BJ (cell line): ENCODE measurements around the gene PLS3. TPM values are rescaled to one million over a fixed set of nuclear protein-coding genes. Genes with fewer than 3 reads are reported as not detected.

Experiments
- CTCF ChIA-PET: fragments of 350-600 bp; formaldehyde crosslinking; extraction: SDS; loops from one replicate; lab custom pipeline; 2021; ENCODE audit warnings: antibody characterized with exemption, inconsistent platforms; lab: Yijun Ruan, JAX
- POLR2A ChIA-PET: fragments of 300-600 bp; sonication (Branson Sonifier 250); formaldehyde crosslinking; extraction: SDS; loops from one replicate; lab custom pipeline; 2021; ENCODE audit warnings: antibody characterized with exemption; lab: Charles Lee
- DNase-seq: peaks from one replicate; pipeline ENCODE4 v3.0.0-alpha.2; 2011; ENCODE audit warnings: low read depth
- H3K27me3 ChIP-seq: 2 replicates; pipeline ENCODE4 v1.6.0; 2011; ENCODE audit warnings: low read length; ENCODE audit not compliant: control insufficient read depth, insufficient read depth
- H3K36me3 ChIP-seq: 2 replicates; pipeline ENCODE4 v1.5.1; 2011; ENCODE audit warnings: low read length; ENCODE audit not compliant: control insufficient read depth, insufficient read depth
- H3K4me3 ChIP-seq: 2 replicates; pipeline ENCODE4 v1.5.1; 2011; ENCODE audit warnings: low read depth, mild to moderate bottlenecking, control low read depth, low read length
- CTCF ChIP-seq: IDR thresholded peaks from 2 replicates; pipeline ENCODE4 v1.5.1; 2011; ENCODE audit warnings: low read depth, mild to moderate bottlenecking, control low read depth, inconsistent platforms, low read length, moderate library complexity; ENCODE audit not compliant: insufficient read depth
- polyA plus RNA-seq: library from polyadenylated mRNA; depleted of rRNA; stranded (reverse); fragments of >200 nt; gene quantifications from 2 replicates; pipeline ENCODE4 v1.2.3, GENCODE V29; 2011

Gene PLS3
- polyA plus RNA-seq, 1 experiment, result 67.7 TPM

- no peaks in the 10 kb centered on the region for H3K36me3 ChIP-seq
- no peak for TF ChIP-seq CTCF
- no peak overlapping the region for H3K4me3 ChIP-seq
- no peak for DNase-seq
- no peaks in the 10 kb centered on the region for H3K27me3 ChIP-seq
- ChIA-PET POLR2A (no interaction called here), CTCF (no interaction called here)
Observed at GRCh38 chrX:115579327-115579726, 18.4 kb downstream of the PLS3 start.

GRCh38 chrX:115579786-115580294 lies 18.9 kb downstream of the PLS3 start:
- Histone ChIP-seq H3K27me3 (no peaks in the 10 kb centered on the region), H3K36me3 (no peaks in the 10 kb centered on the region), H3K4me3 (no peak overlapping the region)
- ChIA-PET CTCF (no interaction called here), POLR2A (interaction anchor here (0.6 kb wide), 1 partner anchor 14 kb away, joined by 3 read pairs; no protein-coding TSS in a partner anchor)
- no peak for DNase-seq
- no peak for TF ChIP-seq CTCF

DNA sequence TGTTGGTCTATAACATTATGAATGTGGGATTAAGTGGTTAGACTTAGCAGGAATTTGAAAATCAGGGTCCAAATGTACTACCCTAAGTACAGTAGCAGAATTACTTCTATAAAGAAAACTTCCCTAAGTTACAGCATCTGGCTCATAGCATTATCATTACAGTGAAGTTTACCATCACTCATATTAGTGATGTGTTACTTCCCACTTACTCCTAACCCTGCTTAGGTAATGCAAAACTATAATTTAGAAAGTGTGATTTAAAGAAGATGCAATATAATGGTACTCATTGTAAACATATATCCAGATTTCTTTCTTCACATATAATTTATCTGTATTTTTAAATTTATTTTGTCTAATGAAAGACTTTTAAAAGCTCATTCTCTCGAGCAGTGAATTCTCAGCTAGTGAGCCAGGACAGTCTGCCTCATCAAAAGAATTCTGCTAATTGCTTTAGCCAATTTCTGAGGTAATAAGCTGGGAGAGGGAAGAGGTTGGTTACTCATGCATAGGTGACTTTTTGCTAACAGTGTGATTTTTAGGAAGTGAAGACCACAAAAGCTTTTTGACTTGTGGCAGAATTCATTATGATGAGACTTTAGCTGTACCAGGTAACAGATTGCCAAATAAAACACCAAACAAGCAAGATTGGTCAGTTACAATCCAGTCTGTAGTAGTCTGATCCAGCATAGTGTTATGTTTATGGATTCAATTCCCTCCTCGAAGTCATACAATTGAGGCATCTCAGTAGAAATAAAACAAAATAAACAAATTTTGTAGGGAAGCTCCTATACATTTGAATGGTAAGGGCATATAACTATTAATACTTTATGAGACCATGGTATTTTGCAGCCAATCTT lies 21.0 kb downstream of the PLS3 start:
- TF ChIP-seq CTCF, result no peak
- Histone ChIP-seq H3K27me3 (no peaks in the 10 kb centered on the region), H3K4me3 (no peak overlapping the region), H3K36me3 (no peaks in the 10 kb centered on the region)
- DNase-seq, result no peak
- POLR2A ChIA-PET, result no interaction called here
- CTCF ChIA-PET, result interaction anchor here (1.2 kb wide), 1 partner anchor 9 kb away, joined by 3 read pairs; no protein-coding TSS in a partner anchor

- no peak for DNase-seq
- Histone ChIP-seq H3K36me3 (no peaks in the 10 kb centered on the region), H3K4me3 (no peak overlapping the region), H3K27me3 (no peaks in the 10 kb centered on the region)
- no peak for TF ChIP-seq CTCF
- CTCF ChIA-PET, result interaction anchor here (1.2 to 1.6 kb wide), 2 partner anchors 9 to 60 kb away, joined by 3 to 5 read pairs; no protein-coding TSS in a partner anchor
- POLR2A ChIA-PET, result no interaction called here
Observed at GRCh38 chrX:115582616-115583495, 21.9 kb downstream of the PLS3 start.
